GM21576 (cell line): Measurements from ENCODE around the gene FMNL1.

Source experiments
- ATAC-seq: cut with Tn5 transposase; IDR thresholded peaks from one replicate; pipeline ENCODE4 v1.9.1; 2021; ENCODE audit warnings: mild to moderate bottlenecking, moderate library complexity; ENCODE audit not compliant: unreplicated experiment

FMNL1 gene

GRCh38 chr17:45256114-45256966, 34.7 kb downstream of the FMNL1 start:
- ATAC-seq, result no peak

- no peak for ATAC-seq
These were observed 35.4 kb downstream of the FMNL1 start for GRCh38 chr17:45257115-45257514.

GRCh38 chr17:45258981-45259380, 37.3 kb downstream of the FMNL1 start:
- no peak for ATAC-seq

- ATAC-seq, result no peak
These were observed 38.6 kb downstream of the FMNL1 start for GRCh38 chr17:45260204-45260783.

GRCh38 chr17:45261577-45262515, 40.2 kb downstream of the FMNL1 start, which contains the start of gene SPATA32:
TSS of gene SPATA32 (minus strand) at chr17:45262094. CDS start at chr17:45262016, 78 bp downstream.
- ATAC-seq, result peak; percentile 61

GRCh38 chr17:45262516-45263476, 41.1 kb downstream of the FMNL1 start:
- peak; percentile 13 for ATAC-seq

GRCh38 chr17:45263477-45263860, 41.8 kb downstream of the FMNL1 start:
- no peak for ATAC-seq

GRCh38 chr17:45264430-45264829, 42.7 kb downstream of the FMNL1 start:
- no peak for ATAC-seq

- no peak for ATAC-seq
These were observed 43.3 kb downstream of the FMNL1 start for GRCh38 chr17:45264988-45265387.

GRCh38 chr17:45265821-45266220, 44.1 kb downstream of the FMNL1 start:
- ATAC-seq, result no peak

GRCh38 chr17:45266372-45266926, 44.8 kb downstream of the FMNL1 start:
- no peak for ATAC-seq

- no peak for ATAC-seq
These were observed 45.9 kb downstream of the FMNL1 start for GRCh38 chr17:45267436-45268055.

GRCh38 chr17:45269912-45270311, 48.2 kb downstream of the FMNL1 start:
- ATAC-seq, result no peak

- no peak for ATAC-seq
These were observed 49.2 kb downstream of the FMNL1 start for GRCh38 chr17:45270828-45271418.

- ATAC-seq, result no peak
These were observed 49.9 kb downstream of the FMNL1 start for GRCh38 chr17:45271603-45272002.

GRCh38 chr17:45273551-45273957, 51.9 kb downstream of the FMNL1 start:
- ATAC-seq, result no peak

- no peak for ATAC-seq
These were observed 52.3 kb downstream of the FMNL1 start for GRCh38 chr17:45274033-45274432.

- ATAC-seq, result no peak
These were observed 54.3 kb downstream of the FMNL1 start for GRCh38 chr17:45276031-45276430.
